Activated naive CD8-positive, alpha-beta T cell treated with anti-CD3 and anti-CD28 coated beads, Interleukin-2, amount 50 U/mL, for 24 hours (primary cell): ENCODE results near the gene MBD5.

Source experiments
- ATAC-seq: fragments of 150-1000 bp; cut with Tn5 transposase; one replicate; pipeline ENCODE4 v1.10.0; 2021
- DNase-seq: peaks from one replicate; pipeline ENCODE4 v3.0.0; 2021
- H3K27ac Mint-ChIP-seq: one replicate; pipeline ENCODE4 v1.8.0; 2021; ENCODE audit warnings: mild to moderate bottlenecking, mixed read lengths
- H3K27me3 Mint-ChIP-seq: one replicate; pipeline ENCODE4 v1.8.0; 2021; ENCODE audit warnings: mixed read lengths
- H3K36me3 Mint-ChIP-seq: one replicate; pipeline ENCODE4 v1.8.0; 2021; ENCODE audit warnings: low read depth, mixed read lengths
- H3K4me1 Mint-ChIP-seq: one replicate; pipeline ENCODE4 v1.8.0; 2021; ENCODE audit warnings: mixed read lengths
- H3K4me3 Mint-ChIP-seq: one replicate; pipeline ENCODE4 v1.8.0; 2021; ENCODE audit warnings: mild to moderate bottlenecking, moderate library complexity, mixed read lengths
- H3K9me3 Mint-ChIP-seq: one replicate; pipeline ENCODE4 v1.8.0; 2021; ENCODE audit warnings: mixed read lengths

MBD5 gene

DNA sequence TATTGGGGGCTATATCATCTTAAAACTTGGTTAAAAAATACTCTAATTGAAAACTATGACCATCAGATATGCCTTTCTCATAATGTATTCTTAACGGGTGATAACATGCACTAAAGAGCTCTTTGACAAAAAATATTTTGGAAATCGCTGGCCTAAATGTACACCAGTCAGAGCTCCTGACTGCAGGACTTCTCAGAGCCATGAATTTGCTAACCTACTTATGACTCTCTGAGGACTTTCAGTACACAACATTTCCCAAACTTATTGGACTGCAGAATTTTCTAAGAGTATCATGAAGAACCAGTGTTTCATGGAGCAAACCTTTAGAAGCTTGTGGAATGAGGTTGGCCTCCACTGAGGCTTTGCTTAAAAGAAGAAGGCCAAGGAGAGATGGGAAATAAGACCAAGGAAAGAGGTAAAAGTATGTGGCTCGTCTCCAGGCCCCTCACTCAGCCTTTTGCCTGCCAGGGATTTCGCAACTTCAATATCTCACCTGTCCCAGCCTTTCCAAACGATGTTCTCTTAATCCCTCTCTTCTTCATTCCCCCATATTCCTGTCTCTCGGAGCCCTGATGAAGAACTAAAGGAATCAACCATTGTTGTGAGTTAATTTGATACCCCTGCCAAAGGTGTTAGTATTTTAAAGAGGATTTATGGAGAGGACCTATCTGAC, 534.9 kb downstream of the MBD5 start:
- no peaks in the 10 kb centered on the region for H3K27me3 Mint-ChIP-seq
- peaks cover 3% of the 10 kb centered on the region for H3K4me1 Mint-ChIP-seq
- H3K36me3 Mint-ChIP-seq = no peaks in the 10 kb centered on the region
- H3K27ac Mint-ChIP-seq = no peak overlapping the region
- ATAC-seq (no peak), DNase-seq (no peak)
- H3K4me3 Mint-ChIP-seq = no peak overlapping the region
- peaks cover 5% of the 10 kb centered on the region for H3K9me3 Mint-ChIP-seq

DNA sequence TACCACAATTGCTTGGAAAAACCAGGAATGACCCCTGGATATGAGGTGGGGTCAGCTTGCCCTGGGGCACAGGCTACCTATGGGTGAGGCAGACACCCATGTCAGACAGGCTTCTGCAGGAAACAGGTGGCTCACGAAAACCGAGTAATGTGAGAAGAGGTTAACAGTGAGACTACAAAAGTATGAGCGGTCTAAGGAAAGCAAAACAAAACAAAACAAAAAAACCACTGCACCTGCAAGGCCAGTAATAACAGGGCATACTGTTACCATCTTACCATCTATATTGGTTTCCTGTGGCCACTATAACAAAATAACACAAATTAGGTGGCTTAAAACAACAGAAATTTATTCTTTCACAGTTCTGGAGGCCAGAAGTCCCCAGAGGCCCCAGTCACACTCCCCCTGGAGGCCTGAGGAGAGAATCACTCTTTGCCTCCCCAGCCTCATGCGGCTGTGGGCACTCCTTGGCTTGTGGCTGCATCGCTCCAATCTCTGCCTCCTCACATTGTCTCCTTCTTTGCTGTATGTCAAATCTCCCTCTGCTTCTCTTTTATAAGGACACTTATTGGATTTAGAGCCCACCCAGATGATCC, 537.0 kb downstream of the MBD5 start:
- ATAC-seq (no peak), DNase-seq (no peak)
- H3K36me3 Mint-ChIP-seq = no peaks in the 10 kb centered on the region
- peaks cover 5% of the 10 kb centered on the region for H3K9me3 Mint-ChIP-seq
- no peak overlapping the region for H3K27ac Mint-ChIP-seq
- H3K4me3 Mint-ChIP-seq = no peak overlapping the region
- H3K4me1 Mint-ChIP-seq = no peaks in the 10 kb centered on the region
- no peaks in the 10 kb centered on the region for H3K27me3 Mint-ChIP-seq

- no peak for ATAC-seq
Observed at GRCh38 chr2:148560496-148560895, 539.6 kb downstream of the MBD5 start.

DNA sequence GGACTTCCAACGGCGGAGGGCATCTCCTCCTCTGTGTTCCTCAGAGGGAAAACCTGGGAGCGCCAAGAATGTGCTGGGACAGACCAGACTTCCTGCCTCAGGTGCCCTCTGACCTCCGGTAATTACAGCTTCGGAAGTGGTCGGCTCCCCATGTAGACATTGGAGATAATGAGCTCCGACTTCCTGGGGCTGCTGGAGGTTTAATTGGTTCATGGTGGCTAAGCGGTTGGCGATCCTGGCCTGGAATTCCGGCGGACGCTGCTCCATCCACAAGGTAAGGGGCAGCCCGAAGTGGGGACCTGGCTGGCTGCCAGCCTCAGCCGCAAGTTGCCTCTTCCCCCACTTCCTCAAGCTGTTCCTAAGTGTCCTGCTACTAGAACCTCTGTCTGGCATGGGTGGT, 540.5 kb downstream of the MBD5 start:
- Mint-ChIP-seq H3K9me3 (peaks cover 5% of the 10 kb centered on the region), H3K36me3 (no peaks in the 10 kb centered on the region), H3K4me3 (no peak overlapping the region), H3K27ac (no peak overlapping the region), H3K4me1 (no peaks in the 10 kb centered on the region), H3K27me3 (peaks cover 4% of the 10 kb centered on the region)
- DNase-seq (no peak), ATAC-seq (no peak)

More at GRCh38 chr2:148560496-148560895, 539.6 kb downstream of the MBD5 start:
- Mint-ChIP-seq H3K27me3 (no peaks in the 10 kb centered on the region), H3K9me3 (peaks cover 5% of the 10 kb centered on the region), H3K4me3 (no peak overlapping the region), H3K4me1 (no peaks in the 10 kb centered on the region), H3K36me3 (no peaks in the 10 kb centered on the region), H3K27ac (no peak overlapping the region)
- DNase-seq = no peak

DNA sequence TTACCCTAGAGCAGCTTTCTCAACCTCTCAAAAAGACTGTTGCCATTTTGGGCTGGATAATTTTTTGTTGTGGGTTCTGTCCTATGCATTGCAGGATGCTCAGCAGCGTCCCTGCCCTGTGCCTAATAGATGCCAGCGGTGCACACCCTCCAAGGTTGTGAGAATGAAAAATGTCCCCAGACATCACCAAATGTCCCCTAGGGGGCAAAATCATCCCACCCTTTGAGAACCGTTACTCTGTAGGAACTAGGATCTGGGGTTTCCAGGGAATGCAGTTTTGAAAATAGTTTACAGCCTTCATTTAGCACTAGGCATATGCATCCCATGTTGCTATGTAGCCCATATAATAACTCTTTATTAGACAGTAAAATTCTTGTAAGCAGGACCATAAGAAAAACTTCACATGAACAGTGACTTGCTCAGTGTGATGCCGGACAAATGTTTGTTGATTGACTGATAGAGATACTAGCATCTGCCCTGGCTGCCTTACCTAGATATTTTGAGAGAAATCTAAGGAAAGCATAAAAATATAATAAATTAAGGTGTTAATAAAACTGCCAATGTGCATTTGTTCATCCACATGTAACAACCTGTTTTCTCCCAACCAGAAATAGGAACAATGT, 544.5 kb downstream of the MBD5 start:
- H3K4me3 Mint-ChIP-seq = no peak overlapping the region
- ATAC-seq = no peak

More for the DNA sequence above, 544.5 kb downstream of the MBD5 start:
- Mint-ChIP-seq H3K27ac (no peak overlapping the region), H3K4me1 (peaks cover 9% of the 10 kb centered on the region), H3K9me3 (no peaks in the 10 kb centered on the region), H3K36me3 (no peaks in the 10 kb centered on the region), H3K27me3 (peaks cover 4% of the 10 kb centered on the region)
- DNase-seq = no peak
